Common myeloid progenitor, CD34-positive (primary cell): Measurements from ENCODE around the gene OSBPL10.

Experiments
- CTCF ChIA-PET: fragments of 350-600 bp; sonication (Branson Sonifier 250); formaldehyde crosslinking; loops from one replicate; lab custom pipeline; 2021; ENCODE audit warnings: antibody characterized with exemption; lab: Charles Lee
- POLR2A ChIA-PET: fragments of 350-600 bp; sonication (Branson Sonifier 250); formaldehyde crosslinking; loops from one replicate; lab custom pipeline; 2021; ENCODE audit warnings: antibody characterized with exemption; lab: Charles Lee
- DNase-seq, 3 donors: peaks; one replicate each; pipeline versions ENCODE4 v3.0.0 to v3.0.0-alpha.2; 2013
- H3K27ac ChIP-seq, 2 experiments: 1 replicate in 1 of 2; 2 replicates in 1 of 2; pipeline ENCODE4 v1.7.0; 2013; ENCODE audit warnings: inconsistent platforms in 2 of 2, low read length in 2 of 2, mild to moderate bottlenecking in 2 of 2, low read depth in 1 of 2, moderate library complexity in 1 of 2; ENCODE audit not compliant: severe bottlenecking in 2 of 2, insufficient read depth in 1 of 2, poor library complexity in 1 of 2
- H3K27me3 ChIP-seq, 5 experiments: replicated peaks in 2 of 5; 1 replicate in 3 of 5; 2 replicates in 2 of 5; pipeline versions ENCODE4 v1.6.1 to v1.7.0; 2013; ENCODE audit warnings: low read length in 4 of 5, mild to moderate bottlenecking in 2 of 5, moderate library complexity in 2 of 5, inconsistent platforms in 1 of 5; ENCODE audit not compliant: insufficient read depth in 5 of 5, control insufficient read depth in 4 of 5
- H3K36me3 ChIP-seq, 4 experiments: 1 replicate in 2 of 4; 2 replicates in 2 of 4; pipeline versions ENCODE4 v1.6.1 to v1.7.0; 2013; ENCODE audit warnings: low read length in 3 of 4, control low read depth in 1 of 4, mild to moderate bottlenecking in 1 of 4; ENCODE audit not compliant: control insufficient read depth in 4 of 4, insufficient read depth in 4 of 4
- H3K4me1 ChIP-seq, 4 experiments: 1 replicate in 3 of 4; 2 replicates in 1 of 4; pipeline versions ENCODE4 v1.6.1 to v1.7.1; 2013; ENCODE audit warnings: low read length in 3 of 4, mild to moderate bottlenecking in 3 of 4, control low read depth in 1 of 4, inconsistent platforms in 1 of 4, moderate library complexity in 1 of 4; ENCODE audit not compliant: control insufficient read depth in 4 of 4, insufficient read depth in 4 of 4; ENCODE audit errors: control extremely low read depth in 1 of 4
- H3K4me3 ChIP-seq, 7 experiments: 1 replicate in 4 of 7; 2 replicates in 3 of 7; pipeline versions ENCODE4 v1.5.1 to v1.7.0; 2013; ENCODE audit warnings: mild to moderate bottlenecking in 7 of 7, low read length in 6 of 7, moderate library complexity in 6 of 7, inconsistent platforms in 2 of 7, low read depth in 2 of 7, control low read depth in 1 of 7; ENCODE audit not compliant: insufficient read depth in 4 of 7, control insufficient read depth in 1 of 7; ENCODE audit errors: extremely low read depth in 1 of 7
- H3K9me3 ChIP-seq, 5 experiments: 1 replicate in 4 of 5; 2 replicates in 1 of 5; pipeline versions ENCODE4 v1.6.1 to v1.7.1; 2013; ENCODE audit warnings: low read length in 4 of 5, mild to moderate bottlenecking in 2 of 5, inconsistent platforms in 1 of 5, low read depth in 1 of 5, moderate library complexity in 1 of 5; ENCODE audit not compliant: control insufficient read depth in 4 of 5, insufficient read depth in 2 of 5; ENCODE audit errors: control extremely low read depth in 1 of 5
- WGBS: methylation state at CpG from one replicate; pipeline ENCODE4 v1.1.5; 2013; ENCODE audit not compliant: insufficient coverage; 5-methylcytosine and 5-hydroxymethylcytosine counted together

OSBPL10 gene

DNA sequence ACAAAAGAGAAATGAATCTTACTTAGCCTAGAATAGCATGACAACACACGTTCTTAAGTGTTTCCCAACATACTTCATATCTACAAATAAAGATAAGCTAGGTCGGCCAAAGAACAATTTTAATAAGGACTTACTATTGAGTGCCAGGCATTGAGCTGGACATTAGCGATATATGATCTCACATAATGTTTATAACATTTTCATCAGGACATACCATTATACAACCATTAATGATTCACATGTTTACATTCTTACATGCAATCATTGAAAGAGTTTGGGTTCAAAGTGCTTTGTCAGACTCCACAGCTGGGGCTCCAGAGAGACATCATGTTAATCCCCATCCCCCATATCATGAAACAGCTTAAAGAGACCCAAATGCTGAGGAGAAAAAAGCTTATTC lies 259.4 kb downstream of the OSBPL10 start:
- WGBS = 100% methylated on average over 3 of the region's 3 CpGs
- CTCF ChIA-PET = interaction anchor here (1.9 kb wide), 1 partner anchor 47 kb away, joined by 7 read pairs; no protein-coding TSS in a partner anchor
- Histone ChIP-seq H3K4me1 (no peaks in the 10 kb centered on the region), H3K4me3 (no peak overlapping the region), H3K27me3 (no peaks in the 10 kb centered on the region), H3K36me3 (no peaks in the 10 kb centered on the region), H3K27ac (no peak overlapping the region), H3K9me3 (no peaks in the 10 kb centered on the region)
- DNase-seq = no peak
- POLR2A ChIA-PET = no interaction called here

DNA sequence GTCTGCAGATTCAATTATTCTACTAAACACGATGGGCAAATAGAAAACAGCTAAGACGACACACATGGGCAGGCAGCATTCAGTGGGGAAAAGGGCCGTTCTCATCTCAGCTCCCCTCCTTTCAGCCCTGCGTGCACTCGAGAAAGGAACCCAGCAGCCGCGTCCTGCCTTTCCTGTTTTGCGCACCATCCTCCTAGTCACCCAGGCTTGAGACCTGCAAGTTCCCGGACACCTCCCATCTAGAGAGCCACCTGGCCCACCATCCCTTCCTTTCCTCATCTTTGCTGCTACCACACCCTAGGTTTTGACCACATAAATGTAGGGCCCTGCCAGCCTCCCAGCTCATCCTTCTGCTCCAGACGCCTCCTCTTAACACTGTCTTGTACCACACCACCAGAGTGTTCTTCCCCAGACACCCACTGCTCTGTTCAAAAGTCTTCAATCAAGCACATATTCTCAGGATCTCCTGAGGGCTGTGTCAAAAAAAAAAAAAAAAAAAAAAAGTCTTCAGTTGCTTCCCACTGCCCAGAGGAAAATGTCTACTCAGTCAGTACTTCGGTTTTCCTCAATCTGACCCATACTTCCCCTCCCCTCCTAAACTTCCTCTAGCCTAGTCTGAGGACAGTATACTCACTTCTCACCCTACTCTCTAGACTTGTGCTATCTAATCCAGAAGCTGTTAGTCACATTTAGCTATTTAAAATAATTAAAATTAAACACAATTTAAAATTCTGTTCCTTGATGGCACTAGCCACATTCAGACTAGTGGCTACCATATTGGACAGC lies 266.4 kb downstream of the OSBPL10 start:
- Histone ChIP-seq H3K4me1 (peaks cover 0 to 13% (median 9%) of the 10 kb centered on the region in 4 experiments), H3K9me3 (peaks cover 0 to 4% (median 0%) of the 10 kb centered on the region in 5 experiments), H3K4me3 (no peak overlapping the region), H3K27me3 (no peaks in the 10 kb centered on the region), H3K36me3 (no peaks in the 10 kb centered on the region), H3K27ac (no peak overlapping the region)
- ChIA-PET POLR2A (no interaction called here), CTCF (interaction anchor here (0.6 to 0.7 kb wide), 2 partner anchors 8 to 39 kb away, joined by 3 to 4 read pairs; no protein-coding TSS in a partner anchor)
- peak in 2 of 3 donors; percentile 7 to 15 for DNase-seq
- WGBS = 76% methylated on average over 6 of the region's 11 CpGs

DNA sequence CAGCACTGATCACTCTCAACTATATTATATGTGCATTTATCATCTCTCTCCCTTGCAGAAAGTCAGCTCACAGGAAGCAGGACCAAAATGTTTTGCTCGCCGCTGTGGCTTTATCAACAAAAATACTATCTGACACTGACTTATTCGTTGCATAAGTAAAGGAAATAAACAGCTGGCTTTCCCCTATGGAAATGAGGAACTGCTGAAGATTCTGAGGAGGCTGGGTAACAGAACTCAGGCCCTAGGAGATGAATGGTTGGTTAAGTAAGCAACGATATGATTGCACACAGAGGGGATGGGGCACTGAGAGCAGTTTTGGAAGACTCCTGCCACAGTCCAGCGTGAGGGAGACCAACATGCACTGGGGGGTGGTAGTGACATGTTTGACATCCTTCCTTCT lies 267.2 kb downstream of the OSBPL10 start:
- H3K36me3 ChIP-seq = no peaks in the 10 kb centered on the region
- no peak overlapping the region for H3K27ac ChIP-seq
- 50% methylated on average over 1 of the region's 5 CpGs for WGBS
- H3K4me1 ChIP-seq = peaks cover 0 to 13% (median 9%) of the 10 kb centered on the region in 4 experiments
- DNase-seq = peak in 2 of 3 donors; percentile 66 to 72
- H3K27me3 ChIP-seq = no peaks in the 10 kb centered on the region
- peaks cover 0 to 4% (median 0%) of the 10 kb centered on the region in 5 experiments for H3K9me3 ChIP-seq
- ChIA-PET POLR2A (no interaction called here), CTCF (interaction anchor here (1.1 to 1.7 kb wide), 3 partner anchors 10 to 21 kb away, joined by 3 to 5 read pairs (median 4); no protein-coding TSS in a partner anchor)
- no peak overlapping the region for H3K4me3 ChIP-seq

DNA sequence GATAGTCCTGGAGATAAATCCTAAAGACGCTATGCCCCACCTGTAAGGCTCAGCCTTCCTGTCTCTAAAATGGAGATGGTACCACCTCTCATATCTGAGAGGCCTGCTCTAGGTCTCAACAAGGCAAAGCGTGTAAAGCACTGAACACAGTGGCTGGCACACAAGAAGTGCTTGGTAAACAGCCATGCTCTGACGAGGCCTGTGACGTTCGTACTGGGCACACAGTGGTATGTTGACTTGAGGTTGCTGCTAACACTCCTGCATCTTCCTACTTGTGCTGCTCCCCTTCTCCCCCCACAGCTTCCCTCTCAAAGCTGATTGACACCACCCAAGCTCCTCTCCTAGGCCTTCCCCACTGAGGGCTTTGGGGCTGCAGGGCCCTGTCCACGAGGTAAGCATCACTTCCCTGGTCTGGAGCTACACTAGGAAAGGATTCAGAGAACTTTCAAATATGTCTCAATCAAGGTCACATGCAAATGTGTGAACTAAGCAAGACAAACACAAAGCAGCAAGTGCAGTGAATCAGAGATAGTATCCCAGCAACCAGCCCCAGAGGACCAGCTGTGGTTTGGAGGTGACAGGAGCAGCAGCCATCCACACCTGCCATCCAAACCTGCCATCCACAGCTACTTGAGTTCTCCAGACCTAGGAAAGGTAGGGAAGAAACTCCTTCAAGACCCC lies 270.8 kb downstream of the OSBPL10 start:
- Histone ChIP-seq H3K27ac (no peak overlapping the region), H3K27me3 (no peaks in the 10 kb centered on the region), H3K4me3 (no peak overlapping the region), H3K36me3 (no peaks in the 10 kb centered on the region), H3K4me1 (peaks cover 0 to 13% (median 9%) of the 10 kb centered on the region in 4 experiments), H3K9me3 (peaks cover 0 to 4% (median 0%) of the 10 kb centered on the region in 5 experiments)
- ChIA-PET POLR2A (no interaction called here), CTCF (interaction anchor here (0.5 kb wide), 1 partner anchor 200 kb away, joined by 3 read pairs; no protein-coding TSS in a partner anchor)
- DNase-seq = no peak
- 98% methylated on average over 6 of the region's 6 CpGs for WGBS

DNA sequence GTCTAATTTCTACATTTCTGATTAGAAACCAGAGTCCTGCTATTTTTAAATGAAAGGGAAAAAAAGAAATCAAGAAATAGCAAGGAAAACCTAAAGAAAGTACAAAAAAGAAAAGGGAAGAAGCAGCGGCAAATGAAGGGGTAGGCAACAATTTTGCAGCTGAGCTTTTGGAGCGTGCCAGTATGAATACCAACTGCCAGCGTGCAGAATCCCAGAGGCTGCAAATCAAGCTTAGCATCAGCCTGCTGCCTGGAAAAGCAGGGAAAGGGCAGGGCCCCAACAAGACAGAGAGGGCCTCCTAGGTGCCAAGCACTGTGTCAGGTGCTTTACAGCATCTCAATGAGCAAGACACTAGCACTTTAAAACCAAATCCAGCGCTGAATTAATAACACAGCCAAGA lies 271.5 kb downstream of the OSBPL10 start:
- DNase-seq = no peak
- 95% methylated on average over 4 of the region's 4 CpGs for WGBS
- H3K36me3 ChIP-seq = no peaks in the 10 kb centered on the region
- no peaks in the 10 kb centered on the region for H3K27me3 ChIP-seq
- no peak overlapping the region for H3K4me3 ChIP-seq
- ChIA-PET CTCF (interaction anchor here (1.1 kb wide), 1 partner anchor 531 kb away, joined by 3 read pairs; no protein-coding TSS in a partner anchor), POLR2A (no interaction called here)
- no peak overlapping the region for H3K27ac ChIP-seq
- peaks cover 0 to 20% (median 14%) of the 10 kb centered on the region in 4 experiments for H3K4me1 ChIP-seq
- peaks cover 0 to 4% (median 0%) of the 10 kb centered on the region in 5 experiments for H3K9me3 ChIP-seq

DNA sequence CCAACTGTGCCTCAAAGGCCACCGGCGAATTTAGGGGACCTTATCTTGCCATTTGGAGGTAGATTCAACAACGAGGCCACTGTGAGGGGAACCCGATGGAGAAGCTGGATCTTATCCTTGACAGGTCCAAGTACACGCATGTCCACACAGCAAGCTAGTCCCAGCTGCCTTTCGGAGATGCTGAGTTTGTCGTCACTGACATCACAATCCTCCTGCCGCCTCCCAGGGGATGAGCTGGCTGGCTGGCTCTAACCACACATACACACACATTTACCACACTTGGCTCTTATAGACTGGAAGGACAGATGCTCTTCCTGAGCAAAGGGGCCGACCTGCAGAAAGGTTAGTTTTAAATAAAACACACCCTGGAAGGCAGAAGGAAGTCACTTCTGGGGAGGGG lies 272.1 kb downstream of the OSBPL10 start:
- Histone ChIP-seq H3K4me1 (peaks cover 0 to 20% (median 14%) of the 10 kb centered on the region in 4 experiments), H3K27ac (no peak overlapping the region), H3K4me3 (no peak overlapping the region), H3K36me3 (no peaks in the 10 kb centered on the region), H3K27me3 (no peaks in the 10 kb centered on the region), H3K9me3 (peaks cover 0 to 4% (median 0%) of the 10 kb centered on the region in 5 experiments)
- 81% methylated on average over 6 of the region's 9 CpGs for WGBS
- DNase-seq = no peak
- CTCF ChIA-PET = interaction anchor here (0.7 to 1.1 kb wide), 2 partner anchors 11 to 531 kb away, joined by 3 read pairs; no protein-coding TSS in a partner anchor
- POLR2A ChIA-PET = no interaction called here
